HG02571 (cell line): ENCODE data around the gene GPR158.
"Not testable (repeated sequence)": the region's sequence is repeated elsewhere in the genome, so short reads cannot be mapped to it uniquely, and the experiment has no call there.

Experiments
- ATAC-seq: cut with Tn5 transposase; IDR thresholded peaks from one replicate; pipeline ENCODE4 v1.9.1; 2021; ENCODE audit warnings: mild to moderate bottlenecking, moderate library complexity; ENCODE audit not compliant: unreplicated experiment

GPR158 gene

DNA sequence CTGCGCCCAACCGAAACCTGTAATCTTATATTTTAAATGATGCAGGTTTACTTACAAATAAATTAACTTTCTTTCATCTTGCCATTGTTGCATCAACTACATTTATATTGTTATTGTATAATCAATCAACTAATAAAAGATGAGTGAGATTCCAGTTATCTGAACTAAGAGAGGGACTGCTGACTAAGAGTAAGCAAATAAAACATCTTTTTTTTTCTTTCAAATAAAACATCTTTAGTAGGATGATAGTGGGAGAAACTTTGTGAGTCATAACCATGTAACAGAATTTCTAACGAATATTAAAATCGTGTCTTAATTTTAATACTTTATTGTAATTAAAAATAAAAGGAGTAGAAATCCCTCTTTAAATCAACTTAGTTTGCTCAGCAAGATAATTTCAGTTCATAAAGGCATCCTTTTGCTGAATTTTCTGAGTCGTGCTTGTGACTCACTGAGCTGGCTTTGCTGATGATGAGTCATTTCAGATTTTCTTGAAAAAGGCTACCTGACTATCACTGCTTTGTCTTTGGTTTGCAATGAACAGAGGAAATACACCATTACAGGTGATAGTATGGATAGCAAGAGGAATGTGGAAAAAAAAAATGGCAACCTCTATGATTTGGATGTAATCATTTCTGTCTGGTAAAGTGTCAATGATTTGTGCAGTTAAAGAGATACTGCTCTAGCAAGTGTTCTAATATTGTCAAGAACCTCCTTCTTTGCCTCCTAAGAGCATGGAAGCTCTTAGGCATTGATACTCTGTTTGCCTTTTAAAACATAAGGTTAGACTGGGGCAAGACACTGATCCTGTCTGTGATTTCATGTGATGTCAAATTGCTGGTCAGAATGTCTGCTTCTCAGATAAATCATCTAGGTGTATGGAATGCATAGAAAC lies 119.5 kb downstream of the GPR158 start:
- no peak for ATAC-seq

GRCh38 chr10:25296324-25296723 lies 121.5 kb downstream of the GPR158 start:
- ATAC-seq, result no peak

GRCh38 chr10:25297466-25297865 lies 122.7 kb downstream of the GPR158 start:
- no peak for ATAC-seq

DNA sequence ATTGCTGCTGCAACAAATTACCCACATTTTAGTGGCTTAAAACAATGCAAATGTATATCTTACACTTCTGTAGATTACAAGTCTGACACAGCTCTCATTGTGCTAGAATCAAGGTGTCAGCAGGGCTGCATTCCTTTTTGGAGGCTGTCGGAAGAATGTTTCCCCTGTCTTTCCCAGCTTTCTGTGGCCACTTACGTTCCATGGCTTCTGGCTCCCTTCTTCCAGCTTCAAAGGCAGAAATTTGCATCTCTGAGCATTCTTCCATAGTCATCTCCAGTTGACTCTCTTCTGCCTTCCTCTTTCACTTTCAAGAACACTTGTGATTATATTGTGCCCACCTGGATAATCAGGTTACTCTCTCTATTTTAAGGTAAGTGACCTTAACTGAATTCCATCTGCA lies 125.3 kb downstream of the GPR158 start:
- no peak for ATAC-seq

DNA sequence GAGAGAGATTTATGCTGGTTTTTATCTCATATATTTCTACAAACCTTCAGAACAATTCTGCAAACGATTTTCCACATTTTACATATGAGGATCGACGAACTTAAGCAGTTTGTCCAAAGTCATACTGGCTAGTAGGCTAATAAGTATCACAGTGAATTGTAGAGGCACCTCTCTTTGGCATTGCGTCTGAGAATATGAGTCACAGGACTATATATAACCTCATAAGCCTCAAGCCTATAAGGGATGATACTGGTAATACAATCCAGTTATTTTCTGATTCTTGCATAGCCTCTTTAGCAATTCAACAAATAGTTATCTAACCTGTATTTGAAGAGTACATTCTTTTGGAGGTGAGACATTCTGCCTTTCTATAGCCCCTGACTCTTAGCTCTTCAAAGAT lies 129.8 kb downstream of the GPR158 start:
- ATAC-seq, result no peak

GRCh38 chr10:25306386-25306785 lies 131.6 kb downstream of the GPR158 start:
- no peak for ATAC-seq

- no peak for ATAC-seq
Observed at GRCh38 chr10:25308278-25308677, 133.5 kb downstream of the GPR158 start.

DNA sequence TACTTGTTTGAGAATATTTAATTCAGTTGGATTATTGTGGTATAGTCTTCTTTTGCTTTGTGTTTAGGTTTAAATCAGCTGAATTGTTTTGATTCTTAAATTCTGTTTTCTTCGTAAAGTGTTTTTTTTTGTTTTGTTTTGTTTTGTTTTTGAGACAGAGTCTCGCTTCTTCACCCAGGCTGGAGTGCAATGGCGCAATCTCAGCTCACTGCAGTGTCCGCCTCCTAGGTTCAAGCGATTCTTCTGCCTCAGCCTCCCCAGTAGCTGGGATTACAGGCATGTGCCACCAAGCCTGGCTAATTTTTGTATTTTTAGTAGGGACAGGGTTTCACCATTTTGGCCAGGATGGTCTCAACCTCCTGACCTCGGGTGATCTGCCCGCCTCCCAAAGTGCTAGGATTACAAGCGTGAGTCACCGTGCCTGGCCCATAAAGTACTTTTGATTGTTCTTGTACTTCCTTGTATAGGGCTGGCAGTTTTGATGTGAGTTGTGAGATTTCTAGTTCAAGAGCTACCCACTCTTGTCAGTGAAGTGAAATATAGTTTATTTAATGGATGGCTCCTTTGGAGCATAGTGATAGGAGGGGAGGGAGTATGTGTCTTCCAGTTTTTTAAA lies 142.9 kb downstream of the GPR158 start:
- not testable (repeated sequence) for ATAC-seq

GRCh38 chr10:25327273-25327672 lies 152.5 kb downstream of the GPR158 start:
- no peak for ATAC-seq

GRCh38 chr10:25328361-25328760 lies 153.6 kb downstream of the GPR158 start:
- no peak for ATAC-seq

- not testable (repeated sequence) for ATAC-seq
Observed at GRCh38 chr10:25329587-25329986, 154.8 kb downstream of the GPR158 start.

- no peak for ATAC-seq
Observed at GRCh38 chr10:25334445-25334844, 159.6 kb downstream of the GPR158 start.

- ATAC-seq, result no peak
Observed at GRCh38 chr10:25336330-25336729, 161.5 kb downstream of the GPR158 start.

GRCh38 chr10:25338271-25338670 lies 163.5 kb downstream of the GPR158 start:
- ATAC-seq, result no peak

DNA sequence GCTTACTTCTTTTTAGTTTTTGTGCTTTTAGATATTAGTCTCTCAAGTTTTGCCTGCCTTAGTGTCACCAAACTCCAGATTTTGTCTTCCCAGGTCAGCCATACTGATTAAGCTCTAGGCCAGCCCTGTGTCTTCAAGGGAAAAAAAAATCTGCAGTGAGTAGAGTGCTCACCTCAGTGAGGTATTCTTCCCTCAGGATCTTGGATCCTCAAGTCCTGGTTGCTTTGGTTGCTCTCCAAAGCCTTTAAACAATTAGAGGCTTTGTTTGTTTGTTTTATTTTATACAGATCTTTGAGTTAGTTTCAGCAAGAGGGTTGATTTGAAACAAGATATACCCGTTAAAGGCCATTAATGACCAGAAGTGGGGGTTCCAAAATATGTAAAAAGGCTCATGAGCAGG lies 165.2 kb downstream of the GPR158 start:
- no peak for ATAC-seq

DNA sequence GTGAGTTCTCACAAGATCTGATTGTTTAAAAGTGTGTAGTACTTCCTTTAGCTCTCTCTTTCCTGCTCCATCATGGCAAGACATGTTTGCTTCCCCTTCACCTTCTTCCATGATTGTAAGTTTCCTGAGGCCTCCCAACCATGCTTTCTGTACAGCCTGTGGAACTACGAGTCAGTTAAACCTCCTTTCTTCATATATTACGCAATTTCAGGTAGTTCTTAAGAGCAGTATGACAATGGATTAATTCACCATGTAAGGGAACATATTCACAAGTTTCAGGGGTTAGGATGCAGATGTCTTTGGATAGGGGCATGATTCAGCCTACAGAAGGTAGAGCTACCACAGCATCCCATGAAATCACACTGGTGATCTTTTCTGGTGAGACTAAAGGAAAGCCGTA lies 174.7 kb downstream of the GPR158 start:
- no peak for ATAC-seq

GRCh38 chr10:25356609-25357008 lies 181.8 kb downstream of the GPR158 start:
- no peak for ATAC-seq

DNA sequence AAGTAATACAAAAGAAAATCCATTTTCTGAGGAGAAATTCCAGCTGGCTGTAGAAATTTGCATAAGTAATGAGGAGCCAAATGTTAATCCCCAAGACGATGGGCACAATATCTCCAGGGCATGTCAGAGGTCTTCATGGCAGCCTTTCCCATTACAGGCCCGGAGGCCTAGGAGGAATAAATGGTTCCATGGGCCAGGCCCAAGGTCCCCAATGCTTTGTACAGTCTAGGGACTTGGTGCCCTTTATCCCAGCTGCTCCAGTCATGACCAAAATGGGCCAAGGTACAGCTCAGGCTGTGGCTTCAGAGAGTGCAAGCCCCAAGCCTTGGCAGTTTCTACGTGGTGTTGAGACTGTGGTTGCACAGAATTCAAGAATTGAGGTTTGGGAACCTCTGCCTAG lies 182.5 kb downstream of the GPR158 start:
- ATAC-seq, result no peak

- ATAC-seq, result no peak
Observed at GRCh38 chr10:25382029-25382810, 207.4 kb downstream of the GPR158 start.

- not testable (repeated sequence) for ATAC-seq
Observed at GRCh38 chr10:25382901-25383300, 208.1 kb downstream of the GPR158 start.

DNA sequence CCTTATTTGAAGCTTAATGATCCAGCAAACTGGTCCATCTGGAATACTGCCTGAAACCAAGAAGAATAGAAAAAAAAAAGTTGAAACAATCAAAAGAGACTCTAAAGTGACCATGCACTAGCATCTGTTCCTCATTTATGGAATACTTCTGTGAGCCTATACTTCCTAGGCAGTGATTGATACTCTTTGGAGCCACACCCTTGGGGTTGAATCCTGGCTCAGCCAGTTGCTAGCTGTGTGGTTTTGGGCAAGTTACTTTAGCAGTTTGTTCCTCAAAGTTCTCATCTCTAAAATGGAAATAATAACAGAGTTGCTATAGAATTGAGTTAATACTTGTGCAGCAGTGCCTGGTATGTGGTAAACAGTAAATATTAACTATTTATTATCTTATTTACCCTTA lies 208.9 kb downstream of the GPR158 start:
- no peak for ATAC-seq

- ATAC-seq, result no peak
Observed at GRCh38 chr10:25384618-25385017, 209.8 kb downstream of the GPR158 start.
